Prostate gland (tissue), 2 donors: ENCODE results near the gene TNK2. TPM values are rescaled to one million over a fixed set of nuclear protein-coding genes. Genes with fewer than 3 reads are reported as not detected.
"Not testable (repeated sequence)": the region's sequence is repeated elsewhere in the genome, so short reads cannot be mapped to it uniquely, and the experiment has no call there.

Experiments used
- DNase-seq: peaks from one replicate; pipeline ENCODE4 v3.0.0-alpha.2; 2019; ENCODE audit warnings: low spot score
- H3K27ac ChIP-seq, 2 donors: fragments of 200-600 bp; sonication (generic); 2 replicates each; pipeline ENCODE4 v1.5.1; 2017 to 2019
- H3K27me3 ChIP-seq: fragments of 200-600 bp; sonication (generic); replicated peaks from 2 replicates; pipeline ENCODE4 v1.5.1; 2019; ENCODE audit not compliant: insufficient read depth
- H3K36me3 ChIP-seq, 2 donors: fragments of 200-600 bp; sonication (generic); 1 replicate in 1 of 2; 2 replicates in 1 of 2; pipeline versions ENCODE4 v1.5.1 to v1.8.1; 2017 to 2019
- H3K4me1 ChIP-seq: fragments of 200-600 bp; sonication (generic); replicated peaks from 2 replicates; pipeline ENCODE4 v1.5.1; 2019
- H3K4me3 ChIP-seq, 2 donors: fragments of 200-600 bp; sonication (generic); 2 replicates each; pipeline ENCODE4 v1.5.1; 2017 to 2019
- H3K9me3 ChIP-seq: fragments of 200-600 bp; sonication (generic); 2 replicates; pipeline ENCODE4 v1.5.1; 2017
- CTCF ChIP-seq, 4 experiments: fragments of 200-600 bp in 2 of 4; fragments of 450-650 bp in 2 of 4; sonication (generic) in 2 of 4; IDR thresholded peaks; 1 replicate in 3 of 4; 2 replicates in 1 of 4; pipeline ENCODE4 v1.5.1; 2016 to 2019; ENCODE audit warnings: antibody characterized with exemption in 4 of 4, mild to moderate bottlenecking in 2 of 4, moderate library complexity in 2 of 4
- POLR2A ChIP-seq: fragments of 450-650 bp; IDR thresholded peaks from one replicate; pipeline ENCODE4 v1.6.1; 2016; ENCODE audit warnings: antibody characterized with exemption, mild to moderate bottlenecking
- POLR2AphosphoS5 ChIP-seq: sonication (generic); formaldehyde crosslinking; IDR thresholded peaks from one replicate; pipeline ENCODE4 v1.6.1; 2017; ENCODE audit warnings: antibody characterized with exemption
- WGBS: methylation state at CpG from one replicate; pipeline ENCODE4 v1.1.5; 2018; 5-methylcytosine and 5-hydroxymethylcytosine counted together
- intact Hi-C: fragments of 100-400 bp; cut with DNase I; formaldehyde crosslinking; loops from one replicate; pipeline ENCODE4 v1.14.2; 2022
- microRNA-seq: library from miRNA; unstranded; fragments of <30 nt; microRNA quantifications from one replicate; pipeline ENCODE4, GENCODE V29; 2016
- small RNA-seq, 2 donors: library from RNA; depleted of rRNA; stranded (forward); fragments of <200 nt; gene quantifications; one replicate each; pipeline ENCODE3, GENCODE V24; 2016
- total RNA-seq, 2 donors: library from RNA; depleted of rRNA; stranded (reverse); fragments of >200 nt; gene quantifications; one replicate each; pipeline ENCODE4 v1.1.0, GENCODE V29; 2016

Gene TNK2
- total RNA-seq, 2 donors from 2014 or later, result 34.9 to 100 TPM

- Histone ChIP-seq H3K4me3 (no peak overlapping the region), H3K4me1 (no peaks in the 10 kb centered on the region), H3K36me3 (no peaks in the 10 kb centered on the region), H3K27me3 (no peaks in the 10 kb centered on the region), H3K9me3 (no peaks in the 10 kb centered on the region), H3K27ac (no peak overlapping the region)
- TF ChIP-seq POLR2AphosphoS5, result no peak
- WGBS, result 90% methylated on average over 21 of the region's 21 CpGs
- intact Hi-C loops, result no loop called here
- DNase-seq, result no peak
Measured at GRCh38 chr3:195818301-195818700, 90.0 kb downstream of the TNK2 start.

GRCh38 chr3:195817578-195818135, 90.7 kb downstream of the TNK2 start:
- no peaks in the 10 kb centered on the region for H3K27me3 ChIP-seq

GRCh38 chr3:195816276-195816913, 92.0 kb downstream of the TNK2 start:
- H3K36me3 ChIP-seq, H3K9me3 ChIP-seq, H3K4me3 ChIP-seq, H3K27ac ChIP-seq, H3K4me1 ChIP-seq, H3K27me3 ChIP-seq, DNase-seq, intact Hi-C loops: not testable (repeated sequence)
- WGBS, result 93% methylated on average over 22 of the region's 23 CpGs

More at GRCh38 chr3:195817578-195818135, 90.7 kb downstream of the TNK2 start:
- no peaks in the 10 kb centered on the region for H3K9me3 ChIP-seq
- no peak overlapping the region for H3K4me3 ChIP-seq
- no peaks in the 10 kb centered on the region for H3K4me1 ChIP-seq
- TF ChIP-seq POLR2AphosphoS5, result no peak
- no peak for TF ChIP-seq POLR2A
- no peak for TF ChIP-seq CTCF (IDR thresholded peaks at IDR 0.05)
- DNase-seq, result no peak
- WGBS, result 86% methylated on average over 17 of the region's 17 CpGs
- H3K36me3 ChIP-seq, result no peaks in the 10 kb centered on the region
- no peak overlapping the region for H3K27ac ChIP-seq
- intact Hi-C loops, result no loop called here

GRCh38 chr3:195815169-195815771, 93.1 kb downstream of the TNK2 start:
- no peak for DNase-seq
- no peaks in the 10 kb centered on the region for H3K27me3 ChIP-seq
- no peaks in the 10 kb centered on the region for H3K36me3 ChIP-seq
- 78% methylated on average over 18 of the region's 18 CpGs for WGBS
- intact Hi-C loops, result no loop called here
- H3K4me3 ChIP-seq, result no peak overlapping the region
- no peaks in the 10 kb centered on the region for H3K4me1 ChIP-seq
- no peaks in the 10 kb centered on the region for H3K9me3 ChIP-seq
- no peak overlapping the region for H3K27ac ChIP-seq
- TF ChIP-seq POLR2A, result no peak
- no peak for TF ChIP-seq POLR2AphosphoS5
- no peak for TF ChIP-seq CTCF (IDR thresholded peaks at IDR 0.05)

GRCh38 chr3:195813916-195814640, 94.3 kb downstream of the TNK2 start:
- Histone ChIP-seq H3K27me3 (no peaks in the 10 kb centered on the region), H3K36me3 (no peaks in the 10 kb centered on the region), H3K27ac (no peak overlapping the region), H3K4me1 (no peaks in the 10 kb centered on the region), H3K9me3 (no peaks in the 10 kb centered on the region), H3K4me3 (no peak overlapping the region)
- intact Hi-C loops, result no loop called here
- no peak for DNase-seq
- no peak for TF ChIP-seq CTCF (IDR thresholded peaks at IDR 0.05)
- no peak for TF ChIP-seq POLR2AphosphoS5
- no peak for TF ChIP-seq POLR2A
- WGBS, result 91% methylated on average over 24 of the region's 24 CpGs

Small RNAs within 50 kb of the gene (microRNA-seq; reads per million reads assigned to microRNA genes)
- gene MIR6829, result not detected

Small RNAs within 50 kb of the gene (small RNA-seq; reads per million reads assigned to genes)
- gene MIR6829 (0 reads per million in 2 donors), gene RNU2-11P (0 reads per million in 2 donors)

Other genes starting within 250 kb of the TNK2 start
- 10 to 100 TPM; 17.9 to 49.0 TPM for gene MUC20, start 187.6 kb downstream of the TNK2 start, total RNA-seq
- gene MUC4, start 96.6 kb downstream of the TNK2 start, total RNA-seq, result 10 to 100 TPM in 1 of 2 donors, 1 to 10 TPM in 1; 8.6 to 12.0 TPM
- gene TFRC, start 173.5 kb upstream of the TNK2 start, total RNA-seq, result 10 to 100 TPM; 33.8 to 68.1 TPM